HepG2 (cell line): ENCODE measurements around the gene MON1A. TPM values are rescaled to one million over a fixed set of nuclear protein-coding genes. Genes with fewer than 3 reads are reported as not detected.
A peak's percentile ranks its signal among the peaks of the same experiment; 100 is the strongest.

Source experiments
- BATF2 ChIP-seq: sonication (generic); formaldehyde crosslinking; IDR thresholded peaks from 2 replicates; pipeline ENCODE4 v1.8.0; 2022; ENCODE audit warnings: mild to moderate bottlenecking, missing genetic modification reagents, moderate library complexity
- GATAD1 ChIP-seq: IDR thresholded peaks from 2 replicates; pipeline ENCODE4 v1.6.1; 2016; ENCODE audit warnings: missing genetic modification reagents, missing compliant biosample characterization
- GFI1 ChIP-seq: sonication (generic); formaldehyde crosslinking; IDR thresholded peaks from 2 replicates; pipeline ENCODE4 v1.5.0; 2020; ENCODE audit warnings: missing genetic modification reagents, mild to moderate bottlenecking, borderline replicate concordance
- PHB2 ChIP-seq: fragments of 450-650 bp; IDR thresholded peaks from 2 replicates; pipeline ENCODE4 v1.6.1; 2018; ENCODE audit not compliant: partially characterized antibody
- SKIL ChIP-seq: sonication (generic); formaldehyde crosslinking; IDR thresholded peaks from 2 replicates; pipeline ENCODE4 v1.8.0; 2022; ENCODE audit warnings: missing genetic modification reagents, mild to moderate bottlenecking, moderate library complexity, borderline replicate concordance
- SYNCRIP ChIP-seq: fragments of 200-400 bp; formaldehyde crosslinking; IDR thresholded peaks from 2 replicates; pipeline ENCODE4 v1.6.1; 2018; ENCODE audit warnings: mild to moderate bottlenecking, low read depth, low read length; ENCODE audit not compliant: insufficient read depth
- ZBTB20 ChIP-seq: sonication (generic); formaldehyde crosslinking; IDR thresholded peaks from 2 replicates; pipeline ENCODE4 v1.8.1; 2023; ENCODE audit warnings: missing genetic modification reagents, low read depth, mild to moderate bottlenecking, borderline replicate concordance
- ZNF251 ChIP-seq: sonication (generic); formaldehyde crosslinking; IDR thresholded peaks from 2 replicates; pipeline ENCODE4 v1.9.0; 2021; ENCODE audit warnings: mild to moderate bottlenecking, missing genetic modification reagents
- ZNF407 ChIP-seq: sonication (generic); formaldehyde crosslinking; IDR thresholded peaks from one replicate; pipeline ENCODE4 v1.5.1; 2020; ENCODE audit warnings: mild to moderate bottlenecking, missing genetic modification reagents; ENCODE audit errors: not compliant biosample characterization
- ZNF484 ChIP-seq: sonication (generic); formaldehyde crosslinking; IDR thresholded peaks from 2 replicates; pipeline ENCODE4 v1.5.1; 2020; ENCODE audit warnings: mild to moderate bottlenecking, low read depth, missing genetic modification reagents, borderline replicate concordance
- ZNF713 ChIP-seq: sonication (generic); formaldehyde crosslinking; IDR thresholded peaks from 2 replicates; pipeline ENCODE4 v1.4.0; 2020; ENCODE audit warnings: mild to moderate bottlenecking, missing genetic modification reagents
- polyA plus RNA-seq, 8 experiments: library from polyadenylated mRNA; depleted of rRNA in 3 of 8; stranded (reverse) in 7 of 8; unstranded in 1 of 8; fragments of >200 nt; fragmentation: Illumina TruSeq in 4 of 8; extraction: Trizol in 4 of 8; gene quantifications; 2 replicates each; pipeline versions ENCODE4 v1.2.1 to v1.2.3, GENCODE V29; 2011 to 2016; ENCODE audit warnings: low read depth in 4 of 8, missing spikeins in 1 of 8, mixed read lengths in 1 of 8; ENCODE audit not compliant: insufficient read depth in 1 of 8
- total RNA-seq, 5 experiments: library from RNA; depleted of rRNA; stranded (reverse); fragments of >200 nt; fragmentation: Illumina TruSeq; extraction: Trizol; gene quantifications; 2 replicates each; pipeline ENCODE4 v1.2.3, GENCODE V29; 2016; ENCODE audit warnings: low read depth in 1 of 5
- TF ChIP-seq, protein P1 (sequence below): sonication (generic); formaldehyde crosslinking; IDR thresholded peaks from 2 replicates; pipeline ENCODE4 v1.4.0; 2020; ENCODE audit warnings: mild to moderate bottlenecking, low read depth, missing genetic modification reagents

The MON1A gene
- total and polyA plus RNA-seq, 2 of the 13 experiments (the other 11 are each of a cell fraction or from before 2014, with no cell fraction given): 4.6 to 9.0 TPM

GRCh38 chr3:49939858-49940666 lies 10.5 kb upstream of the MON1A start, which contains the start of gene RBM6 (continued):
- TF ChIP-seq SKIL (CRISPR knock-in tag) (peak; percentile 74), ZNF713 (CRISPR knock-in tag) (no peak), ZNF407 (CRISPR knock-in tag) (no peak), GFI1 (CRISPR knock-in tag) (peak; percentile 53; the same call in 1 of the 2 replicates), ZNF484 (CRISPR knock-in tag) (0 out of 2 replicates have a peak, but pooled peaks have one; percentile 5), ZBTB20 (CRISPR knock-in tag) (no peak), SYNCRIP (no peak), PHB2 (no peak), GATAD1 (CRISPR knock-in tag) (peak; percentile 89), ZNF251 (CRISPR knock-in tag) (no peak), BATF2 (CRISPR knock-in tag) (peak; percentile 63; the same call in 1 of the 2 replicates)
- TF ChIP-seq, protein P1, sequence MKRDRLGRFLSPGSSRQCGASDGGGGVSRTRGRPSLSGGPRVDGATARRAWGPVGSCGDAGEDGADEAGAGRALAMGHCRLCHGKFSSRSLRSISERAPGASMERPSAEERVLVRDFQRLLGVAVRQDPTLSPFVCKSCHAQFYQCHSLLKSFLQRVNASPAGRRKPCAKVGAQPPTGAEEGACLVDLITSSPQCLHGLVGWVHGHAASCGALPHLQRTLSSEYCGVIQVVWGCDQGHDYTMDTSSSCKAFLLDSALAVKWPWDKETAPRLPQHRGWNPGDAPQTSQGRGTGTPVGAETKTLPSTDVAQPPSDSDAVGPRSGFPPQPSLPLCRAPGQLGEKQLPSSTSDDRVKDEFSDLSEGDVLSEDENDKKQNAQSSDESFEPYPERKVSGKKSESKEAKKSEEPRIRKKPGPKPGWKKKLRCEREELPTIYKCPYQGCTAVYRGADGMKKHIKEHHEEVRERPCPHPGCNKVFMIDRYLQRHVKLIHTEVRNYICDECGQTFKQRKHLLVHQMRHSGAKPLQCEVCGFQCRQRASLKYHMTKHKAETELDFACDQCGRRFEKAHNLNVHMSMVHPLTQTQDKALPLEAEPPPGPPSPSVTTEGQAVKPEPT (CRISPR knock-in tag): no peak; the same call in 1 of the 2 replicates
